ENCODE results near the gene PFAS.
A peak's percentile ranks its signal among the peaks of the same experiment; 100 is the strongest.

Gene PFAS

DNA sequence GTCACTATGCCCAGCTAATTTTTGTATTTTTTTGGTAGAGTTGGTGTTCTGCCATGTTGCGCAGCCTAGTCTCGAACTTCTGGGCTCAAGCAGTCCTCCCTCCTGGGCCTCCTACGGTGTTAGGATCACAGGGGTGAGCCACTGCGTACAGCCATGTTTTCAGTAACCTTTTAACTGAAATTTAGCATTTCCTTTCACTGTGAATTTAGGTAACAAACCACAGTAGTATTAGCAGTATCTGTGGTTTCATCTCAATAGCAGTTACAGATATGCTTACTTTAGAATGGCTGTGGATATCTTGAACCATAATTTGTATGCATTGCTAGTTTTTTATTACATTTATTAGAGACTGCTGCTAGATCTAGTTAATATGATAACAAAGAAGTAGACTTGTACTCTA lies 35.0 kb downstream of the PFAS start:
- ChIA-PET CTCF (interaction anchor here (2.2 kb wide), 1 partner anchor 16 kb away, joined by 7 read pairs; no protein-coding TSS in a partner anchor), POLR2A (interaction anchor here (0.6 kb wide), 1 partner anchor 9 kb away, joined by 4 read pairs; no protein-coding TSS in a partner anchor)
- H3K4me3 ChIP-seq (ENCODE audit: low read depth, low read length): no peak overlapping the region
- no peak for DNase-seq (ENCODE audit: low read depth, low spot score)
- TF ChIP-seq, protein P1, sequence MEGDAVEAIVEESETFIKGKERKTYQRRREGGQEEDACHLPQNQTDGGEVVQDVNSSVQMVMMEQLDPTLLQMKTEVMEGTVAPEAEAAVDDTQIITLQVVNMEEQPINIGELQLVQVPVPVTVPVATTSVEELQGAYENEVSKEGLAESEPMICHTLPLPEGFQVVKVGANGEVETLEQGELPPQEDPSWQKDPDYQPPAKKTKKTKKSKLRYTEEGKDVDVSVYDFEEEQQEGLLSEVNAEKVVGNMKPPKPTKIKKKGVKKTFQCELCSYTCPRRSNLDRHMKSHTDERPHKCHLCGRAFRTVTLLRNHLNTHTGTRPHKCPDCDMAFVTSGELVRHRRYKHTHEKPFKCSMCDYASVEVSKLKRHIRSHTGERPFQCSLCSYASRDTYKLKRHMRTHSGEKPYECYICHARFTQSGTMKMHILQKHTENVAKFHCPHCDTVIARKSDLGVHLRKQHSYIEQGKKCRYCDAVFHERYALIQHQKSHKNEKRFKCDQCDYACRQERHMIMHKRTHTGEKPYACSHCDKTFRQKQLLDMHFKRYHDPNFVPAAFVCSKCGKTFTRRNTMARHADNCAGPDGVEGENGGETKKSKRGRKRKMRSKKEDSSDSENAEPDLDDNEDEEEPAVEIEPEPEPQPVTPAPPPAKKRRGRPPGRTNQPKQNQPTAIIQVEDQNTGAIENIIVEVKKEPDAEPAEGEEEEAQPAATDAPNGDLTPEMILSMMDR (IDR thresholded peaks at IDR 0.05; ENCODE audit: insufficient read depth, low read length, missing control alignments): no peak

GRCh38 chr17:8285270-8286181 lies 36.4 kb downstream of the PFAS start:
- no peak for DNase-seq (ENCODE audit: low read depth, low spot score)
- CTCF ChIA-PET: no interaction called here
- POLR2A ChIA-PET: no interaction called here
- no peak overlapping the region for H3K4me3 ChIP-seq (ENCODE audit: low read depth, low read length)
- TF ChIP-seq, protein P1 (IDR thresholded peaks at IDR 0.05; ENCODE audit: insufficient read depth, low read length, missing control alignments): no peak

- DNase-seq (ENCODE audit: low read depth, low spot score): no peak
- TF ChIP-seq, protein P1 (IDR thresholded peaks at IDR 0.05; ENCODE audit: insufficient read depth, low read length, missing control alignments): no peak
- ChIA-PET POLR2A (interaction anchor here (0.6 to 1.0 kb wide), 2 partner anchors 18 to 77 kb away, joined by 3 to 5 read pairs; partner anchors contain the start of gene AURKB), CTCF (interaction anchor here (1.2 kb wide), 1 partner anchor 13 kb away, joined by 3 read pairs; no protein-coding TSS in a partner anchor)
- peak overlapping the region; percentile 95 for H3K4me3 ChIP-seq (ENCODE audit: low read depth, low read length)
These were observed 38.7 kb downstream of the PFAS start for GRCh38 chr17:8287651-8288335.

- peak within 1 kb of the TSS; percentile 95 for H3K4me3 ChIP-seq (ENCODE audit: low read depth, low read length)
- TF ChIP-seq, protein P1 (IDR thresholded peaks at IDR 0.05; ENCODE audit: insufficient read depth, low read length, missing control alignments): no peak
- POLR2A ChIA-PET: interaction anchor here (0.6 to 1.0 kb wide), 4 partner anchors 18 to 88 kb away, joined by 3 to 5 read pairs (median 3); partner anchors contain the start of genes AURKB and KRABD2
- CTCF ChIA-PET: interaction anchor here (1.2 kb wide), 1 partner anchor 12 kb away, joined by 3 read pairs; no protein-coding TSS in a partner anchor
- DNase-seq (ENCODE audit: low read depth, low spot score): no peak
These were observed 39.4 kb downstream of the PFAS start, which contains the start of gene RANGRF for GRCh38 chr17:8288336-8289102. Gene RANGRF, plus strand, starts transcription at chr17:8288670. Its CDS starts 119 bp downstream, at chr17:8288789.

- CTCF ChIA-PET: no interaction called here
- POLR2A ChIA-PET: interaction anchor here (0.6 to 1.0 kb wide), 3 partner anchors 19 to 87 kb away, joined by 3 to 5 read pairs (median 3); partner anchors contain the start of gene KRABD2
- H3K4me3 ChIP-seq (ENCODE audit: low read depth, low read length): peak overlapping the region; percentile 95
- TF ChIP-seq, protein P1 (IDR thresholded peaks at IDR 0.05; ENCODE audit: insufficient read depth, low read length, missing control alignments): no peak
- no peak for DNase-seq (ENCODE audit: low read depth, low spot score)
These were observed 40.0 kb downstream of the PFAS start for GRCh38 chr17:8289103-8289397.

Measured in AG04449 (cell line).